ENCODE data around the gene PDE4C. TPM values are rescaled to one million over a fixed set of nuclear protein-coding genes. Genes with fewer than 3 reads are reported as not detected.
A peak's percentile ranks its signal among the peaks of the same experiment; 100 is the strongest.

The PDE4C gene
- total and polyA plus RNA-seq, 10 of the 15 experiments (the other 5 are each of a cell fraction or from before 2014, with no cell fraction given): 0.08 to 0.73 (median 0.34) TPM

DNA sequence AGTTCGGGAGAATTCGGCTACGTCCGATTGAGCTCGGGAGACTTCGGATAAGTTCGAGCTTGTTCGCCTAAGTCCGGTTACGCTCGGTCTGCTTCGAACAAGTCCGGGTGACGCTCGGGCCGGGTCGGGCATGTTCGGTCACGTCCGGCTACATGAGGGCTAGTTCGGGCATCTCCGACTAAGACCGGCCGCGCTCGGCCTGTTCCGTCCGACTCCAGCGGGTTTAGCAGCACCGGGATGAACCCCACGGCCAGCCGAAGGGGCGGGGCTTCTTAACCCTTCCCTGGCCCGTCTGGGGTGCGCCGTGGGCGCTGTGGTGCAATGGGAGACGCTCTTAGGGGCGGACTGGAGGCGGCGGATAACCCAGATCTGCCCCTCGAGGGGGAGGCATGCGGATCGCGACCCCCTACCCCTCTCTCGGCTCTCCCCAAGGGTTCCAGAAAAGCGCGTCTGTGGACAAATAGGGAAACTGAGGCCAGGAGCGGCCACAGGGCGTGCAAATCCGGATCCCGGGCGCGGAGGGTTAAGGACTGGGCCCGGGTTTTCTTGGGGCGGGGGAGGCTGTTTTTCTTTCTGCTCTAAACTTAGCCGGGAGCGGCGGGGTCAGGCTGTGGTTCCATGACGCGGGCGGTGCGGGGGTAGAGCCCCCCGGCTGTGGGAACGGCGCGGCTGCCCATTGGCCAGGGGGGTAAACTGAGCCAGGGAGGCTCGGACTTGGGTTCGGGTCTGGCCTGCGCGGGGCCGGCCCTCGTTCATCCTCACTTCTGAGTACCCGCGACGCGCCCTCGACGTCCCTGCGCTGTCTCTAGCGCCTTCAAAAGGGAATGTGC, 1.5 kb downstream of the PDE4C start:
- Histone ChIP-seq H4K20me1 (ENCODE audit: control insufficient read depth, insufficient read depth) (no peaks in the 10 kb centered on the region), H3K27me3 (replicated peaks in 1 of 2; ENCODE audit: control insufficient read depth in 2 of 2, insufficient read depth in 2 of 2, low read length in 1 of 2) (peaks cover 0 to 7% of the 10 kb centered on the region in 2 experiments; a peak in 3 of 4 replicates), H2AFZ (ENCODE audit: control insufficient read depth, low read depth, low read length) (peak overlapping the region; percentile 94), H3K27ac (ENCODE audit: control insufficient read depth, insufficient read depth) (no peak overlapping the region), H3K4me1 (ENCODE audit: control insufficient read depth, insufficient read depth, low read length) (peaks cover 19% of the 10 kb centered on the region), H3K4me3 (peak overlapping the region; percentile 18; the same call in 1 of the 2 replicates), H3K36me3 (ENCODE audit: control insufficient read depth in 2 of 2, insufficient read depth in 2 of 2, low read length in 1 of 2) (no peaks in the 10 kb centered on the region), H3K9me3 (replicated peaks; ENCODE audit: control insufficient read depth, insufficient read depth, low read length) (no peaks in the 10 kb centered on the region; the same call in 2 of the 3 replicates), H3K9ac (ENCODE audit: control insufficient read depth, insufficient read depth, low read length) (peak overlapping the region; percentile 46; the same call in 1 of the 2 replicates), H3K79me2 (ENCODE audit: control insufficient read depth, insufficient read depth, low read length) (no peaks in the 10 kb centered on the region), H3K4me2 (ENCODE audit: control insufficient read depth, insufficient read depth) (peak overlapping the region; percentile 97)
- ATAC-seq (peak; percentile 99), FAIRE-seq (peak; percentile 99), DNase-seq (ENCODE audit: low read depth, low spot score) (peak; percentile 80)
- RAD21 ChIA-PET (ENCODE audit: unreplicated experiment): interaction anchor here (0.6 to 1.6 kb wide), 19 partner anchors 10 to 185 kb away, joined by 3 to 17 read pairs (median 5); partner anchors contain the start of genes JUND, LSM4 and RAB3A
- no TSS peak for BruUV-seq (replicated peaks)
- SMC1A ChIA-PET (ENCODE audit: uncharacterized antibody, unreplicated experiment): interaction anchor here (0.6 to 1.9 kb wide), 13 partner anchors 14 to 338 kb away, joined by 3 to 10 read pairs (median 5); partner anchors contain the start of gene RAB3A
- 3% methylated on average over 69 of the region's 81 CpGs for WGBS (ENCODE audit: insufficient coverage, insufficient replicate concordance, low lambda C conversion rate, missing lambda C conversion rate)
- in situ Hi-C loops (cut with MboI) (no loop called here), intact Hi-C loops (cut with micrococcal nuclease; ENCODE audit: unreplicated experiment) (no loop called here)
- CTCF ChIA-PET: interaction anchor here (0.5 to 2.9 kb wide), 19 partner anchors 12 to 419 kb away, joined by 3 to 21 read pairs (median 4); partner anchors contain the start of genes GDF15 and JUND
- POLR2A ChIA-PET: interaction anchor here (0.6 to 2.4 kb wide), 19 partner anchors 8 to 119 kb away, joined by 3 to 9 read pairs (median 3); partner anchors contain the start of genes JUND and PIK3R2
- 0 out of 2 replicates have a peak, but pooled peaks have one; percentile 18 for TF ChIP-seq GATAD2B (conservative IDR thresholded peaks at IDR 0.05; ENCODE audit: low read depth)
- no peak for TF ChIP-seq EGR1 (IDR thresholded peaks at IDR 0.05; ENCODE audit: borderline replicate concordance in 1 of 2, low read depth in 2 of 2, low read length in 2 of 2)
- TF ChIP-seq, protein P1, sequence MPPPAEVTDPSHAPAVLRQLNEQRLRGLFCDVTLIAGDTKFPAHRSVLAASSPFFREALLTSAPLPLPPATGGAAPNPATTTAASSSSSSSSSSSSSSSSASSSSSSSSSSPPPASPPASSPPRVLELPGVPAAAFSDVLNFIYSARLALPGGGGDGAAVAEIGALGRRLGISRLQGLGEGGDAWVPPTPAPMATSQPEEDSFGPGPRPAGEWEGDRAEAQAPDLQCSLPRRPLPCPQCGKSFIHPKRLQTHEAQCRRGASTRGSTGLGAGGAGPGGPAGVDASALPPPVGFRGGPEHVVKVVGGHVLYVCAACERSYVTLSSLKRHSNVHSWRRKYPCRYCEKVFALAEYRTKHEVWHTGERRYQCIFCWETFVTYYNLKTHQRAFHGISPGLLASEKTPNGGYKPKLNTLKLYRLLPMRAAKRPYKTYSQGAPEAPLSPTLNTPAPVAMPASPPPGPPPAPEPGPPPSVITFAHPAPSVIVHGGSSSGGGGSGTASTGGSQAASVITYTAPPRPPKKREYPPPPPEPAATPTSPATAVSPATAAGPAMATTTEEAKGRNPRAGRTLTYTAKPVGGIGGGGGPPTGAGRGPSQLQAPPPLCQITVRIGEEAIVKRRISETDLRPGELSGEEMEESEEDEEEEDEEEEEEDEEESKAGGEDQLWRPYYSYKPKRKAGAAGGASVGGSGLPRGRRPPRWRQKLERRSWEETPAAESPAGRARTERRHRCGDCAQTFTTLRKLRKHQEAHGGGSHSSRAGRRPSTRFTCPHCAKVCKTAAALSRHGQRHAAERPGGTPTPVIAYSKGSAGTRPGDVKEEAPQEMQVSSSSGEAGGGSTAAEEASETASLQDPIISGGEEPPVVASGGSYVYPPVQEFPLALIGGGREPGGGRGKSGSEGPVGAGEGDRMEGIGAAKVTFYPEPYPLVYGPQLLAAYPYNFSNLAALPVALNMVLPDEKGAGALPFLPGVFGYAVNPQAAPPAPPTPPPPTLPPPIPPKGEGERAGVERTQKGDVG (CRISPR knock-in tag; IDR thresholded peaks at IDR 0.05): no peak
- no peak for TF ChIP-seq NR2C1 (IDR thresholded peaks at IDR 0.05)
- TF ChIP-seq NFXL1 (IDR thresholded peaks at IDR 0.05; ENCODE audit: borderline replicate concordance): no peak
- TF ChIP-seq TBL1XR1 (IDR thresholded peaks at IDR 0.05; ENCODE audit: low read depth, low read length): 0 out of 2 replicates have a peak, but pooled peaks have one; percentile 36
- no peak for TF ChIP-seq EZH2 (IDR thresholded peaks at IDR 0.05; ENCODE audit: borderline replicate concordance, control insufficient read depth, low read depth, low read length)
- 0 out of 2 replicates have a peak, but pooled peaks have one; percentile 23 for TF ChIP-seq DPF2 (IDR thresholded peaks at IDR 0.05)
- 0 out of 2 replicates have a peak, but pooled peaks have one; percentile 46 for TF ChIP-seq NR2F1 (conservative IDR thresholded peaks at IDR 0.05)
- TF ChIP-seq RB1 (IDR thresholded peaks at IDR 0.05; ENCODE audit: borderline replicate concordance): no peak
- TF ChIP-seq HDGF (IDR thresholded peaks at IDR 0.05): peak; percentile 66; the same call in 1 of the 2 replicates
- TF ChIP-seq ZNF207 (IDR thresholded peaks at IDR 0.05; ENCODE audit: borderline replicate concordance): peak; percentile 43; the same call in 1 of the 2 replicates
- TF ChIP-seq, protein P2, sequence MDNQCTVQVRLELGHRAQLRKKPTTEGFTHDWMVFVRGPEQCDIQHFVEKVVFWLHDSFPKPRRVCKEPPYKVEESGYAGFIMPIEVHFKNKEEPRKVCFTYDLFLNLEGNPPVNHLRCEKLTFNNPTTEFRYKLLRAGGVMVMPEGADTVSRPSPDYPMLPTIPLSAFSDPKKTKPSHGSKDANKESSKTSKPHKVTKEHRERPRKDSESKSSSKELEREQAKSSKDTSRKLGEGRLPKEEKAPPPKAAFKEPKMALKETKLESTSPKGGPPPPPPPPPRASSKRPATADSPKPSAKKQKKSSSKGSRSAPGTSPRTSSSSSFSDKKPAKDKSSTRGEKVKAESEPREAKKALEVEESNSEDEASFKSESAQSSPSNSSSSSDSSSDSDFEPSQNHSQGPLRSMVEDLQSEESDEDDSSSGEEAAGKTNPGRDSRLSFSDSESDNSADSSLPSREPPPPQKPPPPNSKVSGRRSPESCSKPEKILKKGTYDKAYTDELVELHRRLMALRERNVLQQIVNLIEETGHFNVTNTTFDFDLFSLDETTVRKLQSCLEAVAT (IDR thresholded peaks at IDR 0.05): no peak
- no peak for TF ChIP-seq BHLHE40 (IDR thresholded peaks at IDR 0.05; ENCODE audit: borderline replicate concordance in 1 of 2, low read depth in 2 of 2, low read length in 1 of 2)
- peak; percentile 62 for TF ChIP-seq IKZF1 (conservative IDR thresholded peaks at IDR 0.05)
- no peak for TF ChIP-seq HCFC1 (IDR thresholded peaks at IDR 0.05; ENCODE audit: low read length)
- TF ChIP-seq, protein P3, sequence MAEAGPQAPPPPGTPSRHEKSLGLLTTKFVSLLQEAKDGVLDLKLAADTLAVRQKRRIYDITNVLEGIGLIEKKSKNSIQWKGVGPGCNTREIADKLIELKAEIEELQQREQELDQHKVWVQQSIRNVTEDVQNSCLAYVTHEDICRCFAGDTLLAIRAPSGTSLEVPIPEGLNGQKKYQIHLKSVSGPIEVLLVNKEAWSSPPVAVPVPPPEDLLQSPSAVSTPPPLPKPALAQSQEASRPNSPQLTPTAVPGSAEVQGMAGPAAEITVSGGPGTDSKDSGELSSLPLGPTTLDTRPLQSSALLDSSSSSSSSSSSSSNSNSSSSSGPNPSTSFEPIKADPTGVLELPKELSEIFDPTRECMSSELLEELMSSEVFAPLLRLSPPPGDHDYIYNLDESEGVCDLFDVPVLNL (IDR thresholded peaks at IDR 0.05; ENCODE audit: low read depth, low read length): no peak
